ENCODE results near the gene IRS4.

The IRS4 gene

GRCh38 chrX:108736509-108737479 is at the start of gene IRS4:
IRS4 (minus strand) TSS chrX:108736563.
- DNase-seq, result no peak

- no peak for DNase-seq
These were observed 36.2 kb upstream of the IRS4 start for GRCh38 chrX:108772549-108772948.

- DNase-seq, result no peak
These were observed 27.2 kb upstream of the IRS4 start for GRCh38 chrX:108763559-108763958.

GRCh38 chrX:108740299-108740774 is 4.0 kb upstream of the IRS4 start:
- no peak for DNase-seq

GRCh38 chrX:108737754-108738153 is 1.4 kb upstream of the IRS4 start:
- DNase-seq, result no peak

GRCh38 chrX:108735679-108736508 is 469 bp downstream of the IRS4 start:
- DNase-seq, result no peak

- DNase-seq, result no peak
These were observed 1.2 kb downstream of the IRS4 start for GRCh38 chrX:108735091-108735678.

GRCh38 chrX:108734426-108734825 is 1.9 kb downstream of the IRS4 start:
- no peak for DNase-seq

GRCh38 chrX:108732630-108733321 is 3.6 kb downstream of the IRS4 start:
- DNase-seq, result no peak

- no peak for DNase-seq
These were observed 5.2 kb downstream of the IRS4 start for GRCh38 chrX:108731153-108731552.

GRCh38 chrX:108726748-108727147 is 9.6 kb downstream of the IRS4 start:
- no peak for DNase-seq

- DNase-seq, result no peak
These were observed 13.8 kb downstream of the IRS4 start for GRCh38 chrX:108722561-108722960.

GRCh38 chrX:108712886-108713285 is 23.5 kb downstream of the IRS4 start:
- no peak for DNase-seq

- no peak for DNase-seq
These were observed 31.5 kb downstream of the IRS4 start for GRCh38 chrX:108704839-108705238.

- DNase-seq, result no peak
These were observed 33.8 kb downstream of the IRS4 start for GRCh38 chrX:108702530-108702929.

- no peak for DNase-seq
These were observed 34.7 kb downstream of the IRS4 start for GRCh38 chrX:108701633-108702032.

GRCh38 chrX:108699368-108699767 is 37.0 kb downstream of the IRS4 start:
- no peak for DNase-seq

GRCh38 chrX:108696690-108697089 is 39.7 kb downstream of the IRS4 start:
- DNase-seq, result no peak

Measured in bone marrow (tissue), 2 donors.